CD4-positive, alpha-beta memory T cell (primary cell): Measurements from ENCODE around the gene PDK2. TPM values are rescaled to one million over a fixed set of nuclear protein-coding genes. Genes with fewer than 3 reads are reported as not detected.
A peak's percentile ranks its signal among the peaks of the same experiment; 100 is the strongest.

Experiments
- CTCF ChIA-PET: fragments of 350-600 bp; sonication (Branson Sonifier 250); formaldehyde crosslinking; loops from one replicate; lab custom pipeline; 2021; ENCODE audit warnings: inconsistent platforms; ENCODE audit not compliant: partially characterized antibody; lab: Charles Lee
- POLR2A ChIA-PET: fragments of 350-600 bp; sonication (Branson Sonifier 250); formaldehyde crosslinking; loops from one replicate; lab custom pipeline; 2021; ENCODE audit not compliant: partially characterized antibody; lab: Charles Lee
- DNase-seq, 5 donors: peaks; one replicate each; pipeline versions ENCODE4 v3.0.0 to v3.0.0-alpha.2; 2020 to 2022; ENCODE audit warnings: mixed read lengths in 1 of 5
- H3K27ac ChIP-seq: one replicate; pipeline ENCODE4 v1.7.0; 2013; ENCODE audit warnings: low read depth, low read length
- H3K27me3 ChIP-seq: 2 replicates; pipeline ENCODE4 v1.7.0; 2013; ENCODE audit warnings: mild to moderate bottlenecking, low read length, moderate library complexity; ENCODE audit not compliant: insufficient read depth
- H3K36me3 ChIP-seq: 2 replicates; pipeline ENCODE4 v1.7.0; 2013; ENCODE audit warnings: mild to moderate bottlenecking, low read length, moderate library complexity; ENCODE audit not compliant: insufficient read depth
- H3K4me1 ChIP-seq: 2 replicates; pipeline ENCODE4 v1.7.0; 2013; ENCODE audit warnings: mild to moderate bottlenecking, low read length, moderate library complexity; ENCODE audit not compliant: insufficient read depth
- H3K4me3 ChIP-seq, 2 donors: one replicate each; pipeline ENCODE4 v1.7.0; 2013; ENCODE audit warnings: low read length in 2 of 2, mild to moderate bottlenecking in 1 of 2
- H3K9me3 ChIP-seq, 2 donors: one replicate each; pipeline ENCODE4 v1.7.0; 2013; ENCODE audit warnings: low read length in 2 of 2, control low read depth in 1 of 2; ENCODE audit not compliant: control insufficient read depth in 1 of 2
- H3K27ac Mint-ChIP-seq, 7 donors: one replicate each; pipeline ENCODE4 v1.8.0; 2020 to 2021; ENCODE audit warnings: mixed read lengths in 7 of 7, mild to moderate bottlenecking in 6 of 7, inconsistent platforms in 3 of 7, moderate library complexity in 3 of 7
- H3K27me3 Mint-ChIP-seq, 2 donors: one replicate each; pipeline ENCODE4 v1.8.0; 2020 to 2021; ENCODE audit warnings: mixed read lengths in 2 of 2
- H3K36me3 Mint-ChIP-seq, 2 donors: one replicate each; pipeline ENCODE4 v1.8.0; 2020 to 2021; ENCODE audit warnings: mixed read lengths in 2 of 2, inconsistent platforms in 1 of 2, mild to moderate bottlenecking in 1 of 2
- H3K4me1 Mint-ChIP-seq, 4 donors: one replicate each; pipeline ENCODE4 v1.8.0; 2020 to 2021; ENCODE audit warnings: mixed read lengths in 4 of 4, mild to moderate bottlenecking in 1 of 4
- H3K4me3 Mint-ChIP-seq, 8 donors: one replicate each; pipeline ENCODE4 v1.8.0; 2020 to 2021; ENCODE audit warnings: mixed read lengths in 8 of 8, mild to moderate bottlenecking in 7 of 8, moderate library complexity in 6 of 8, inconsistent platforms in 3 of 8
- H3K9me3 Mint-ChIP-seq, 8 donors: one replicate each; pipeline ENCODE4 v1.8.0; 2020 to 2021; ENCODE audit warnings: mixed read lengths in 8 of 8, mild to moderate bottlenecking in 5 of 8, inconsistent platforms in 3 of 8, moderate library complexity in 1 of 8
- intact Hi-C: fragments of 100-400 bp; cut with micrococcal nuclease; formaldehyde crosslinking; loops from one replicate; pipeline ENCODE4 v1.15.1; 2023
- polyA plus RNA-seq, 2 donors: library from polyadenylated mRNA; unstranded; fragments of 300-500 nt; fragmentation: Illumina TruSeq; gene quantifications; one replicate each; pipeline ENCODE4 v1.2.3, GENCODE V29; 2021
- total RNA-seq, 2 experiments: library from RNA; stranded (reverse); gene quantifications; one replicate each; pipeline ENCODE4 v1.2.3, GENCODE V29; 2021

Gene PDK2
- total and polyA plus RNA-seq, 4 experiments from 2014 or later = 34.5 to 40.6 (median 37.8) TPM

DNA sequence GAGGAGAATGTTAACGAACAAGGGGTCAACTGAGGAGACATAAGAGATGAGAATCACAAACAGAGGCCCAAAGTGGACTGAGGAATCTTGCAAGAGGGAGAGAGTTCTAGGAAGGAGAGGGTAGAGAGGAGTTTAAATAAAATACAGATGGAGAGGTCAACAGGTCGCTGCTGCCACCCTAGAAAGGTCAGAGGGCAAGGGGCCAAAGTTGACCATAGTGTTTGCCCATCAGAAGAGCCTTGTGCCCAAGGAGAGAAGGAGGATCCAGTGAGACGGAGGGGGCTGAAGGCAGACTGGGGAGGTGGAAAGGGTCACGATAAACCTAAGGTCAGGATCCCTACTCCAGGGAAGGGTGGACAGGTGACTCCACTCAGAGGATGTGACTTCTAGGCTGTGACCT, 46.2 kb upstream of the PDK2 start:
- Histone ChIP-seq H3K4me1 (no peaks in the 10 kb centered on the region), H3K9me3 (no peaks in the 10 kb centered on the region), H3K27ac (no peak overlapping the region), H3K36me3 (no peaks in the 10 kb centered on the region), H3K4me3 (no peak overlapping the region), H3K27me3 (no peaks in the 10 kb centered on the region)
- POLR2A ChIA-PET = no interaction called here
- no peak overlapping the region for H3K27ac Mint-ChIP-seq
- intact Hi-C loops = no loop called here
- CTCF ChIA-PET = no interaction called here
- peaks cover 5 to 9% of the 10 kb centered on the region in 2 donors for H3K27me3 Mint-ChIP-seq
- no peak for DNase-seq
- no peak overlapping the region for H3K4me3 Mint-ChIP-seq
- H3K4me1 Mint-ChIP-seq = peaks cover 0 to 9% (median 4%) of the 10 kb centered on the region in 4 donors
- no peaks in the 10 kb centered on the region for H3K36me3 Mint-ChIP-seq
- peaks cover 0 to 3% (median 0%) of the 10 kb centered on the region in 8 donors for H3K9me3 Mint-ChIP-seq

- ChIA-PET CTCF (no interaction called here), POLR2A (no interaction called here)
- H3K4me3 Mint-ChIP-seq = no peak overlapping the region
- intact Hi-C loops = no loop called here
- peaks cover 0 to 3% (median 0%) of the 10 kb centered on the region in 8 donors for H3K9me3 Mint-ChIP-seq
- H3K27me3 Mint-ChIP-seq = peaks cover 2 to 4% of the 10 kb centered on the region in 2 donors
- no peaks in the 10 kb centered on the region for H3K27me3 ChIP-seq
- no peak for DNase-seq
- H3K36me3 Mint-ChIP-seq = no peaks in the 10 kb centered on the region
- no peaks in the 10 kb centered on the region for H3K9me3 ChIP-seq
- H3K27ac Mint-ChIP-seq = no peak overlapping the region
- peaks cover 0 to 15% (median 4%) of the 10 kb centered on the region in 4 donors for H3K4me1 Mint-ChIP-seq
- H3K4me1 ChIP-seq = no peaks in the 10 kb centered on the region
- no peaks in the 10 kb centered on the region for H3K36me3 ChIP-seq
- no peak overlapping the region for H3K27ac ChIP-seq
- no peak overlapping the region for H3K4me3 ChIP-seq
Observed at GRCh38 chr17:50049636-50050035, 45.5 kb upstream of the PDK2 start.

GRCh38 chr17:50050431-50051032, 44.6 kb upstream of the PDK2 start:
- Mint-ChIP-seq H3K9me3 (peaks cover 0 to 3% (median 0%) of the 10 kb centered on the region in 8 donors), H3K27me3 (peaks cover 2 to 4% of the 10 kb centered on the region in 2 donors), H3K27ac (no peak overlapping the region), H3K4me3 (no peak overlapping the region), H3K36me3 (peaks cover 0 to 5% of the 10 kb centered on the region in 2 donors), H3K4me1 (peaks cover 3 to 21% (median 8%) of the 10 kb centered on the region in 4 donors)
- H3K4me3 ChIP-seq = no peak overlapping the region
- POLR2A ChIA-PET = no interaction called here
- no peaks in the 10 kb centered on the region for H3K4me1 ChIP-seq
- intact Hi-C loops = no loop called here
- no peaks in the 10 kb centered on the region for H3K36me3 ChIP-seq
- no peak overlapping the region for H3K27ac ChIP-seq
- no peaks in the 10 kb centered on the region for H3K27me3 ChIP-seq
- DNase-seq = no peak
- H3K9me3 ChIP-seq = no peaks in the 10 kb centered on the region
- CTCF ChIA-PET = no interaction called here

- H3K27ac Mint-ChIP-seq = peak overlapping the region in 4 of 7 donors; percentile 41 to 59 (median 52)
Observed at GRCh38 chr17:50051082-50051576, 44.0 kb upstream of the PDK2 start.

GRCh38 chr17:50051606-50052005, 43.5 kb upstream of the PDK2 start:
- Histone ChIP-seq H3K9me3 (no peaks in the 10 kb centered on the region), H3K4me1 (peaks cover 1% of the 10 kb centered on the region), H3K27me3 (no peaks in the 10 kb centered on the region), H3K27ac (no peak overlapping the region), H3K36me3 (no peaks in the 10 kb centered on the region), H3K4me3 (no peak overlapping the region)
- peak overlapping the region in 4 of 7 donors; percentile 32 to 57 (median 44) for H3K27ac Mint-ChIP-seq
- DNase-seq = no peak
- peaks cover 0 to 5% of the 10 kb centered on the region in 2 donors for H3K36me3 Mint-ChIP-seq
- H3K9me3 Mint-ChIP-seq = peaks cover 0 to under 1% (median 0%) of the 10 kb centered on the region in 8 donors
- peaks cover 5 to 23% (median 11%) of the 10 kb centered on the region in 4 donors for H3K4me1 Mint-ChIP-seq
- H3K4me3 Mint-ChIP-seq = no peak overlapping the region
- intact Hi-C loops = no loop called here
- POLR2A ChIA-PET = no interaction called here
- CTCF ChIA-PET = interaction anchor here (1.2 kb wide), 1 partner anchor 36 kb away, joined by 3 read pairs; no protein-coding TSS in a partner anchor
- peaks cover under 1 to 2% of the 10 kb centered on the region in 2 donors for H3K27me3 Mint-ChIP-seq

More at GRCh38 chr17:50051082-50051576, 44.0 kb upstream of the PDK2 start:
- Mint-ChIP-seq H3K27me3 (peaks cover 2 to 4% of the 10 kb centered on the region in 2 donors), H3K4me1 (peaks cover 3 to 21% (median 9%) of the 10 kb centered on the region in 4 donors), H3K36me3 (peaks cover 0 to 5% of the 10 kb centered on the region in 2 donors), H3K4me3 (no peak overlapping the region), H3K9me3 (peaks cover 0 to 3% (median 0%) of the 10 kb centered on the region in 8 donors)
- DNase-seq = no peak
- intact Hi-C loops = no loop called here
- H3K27me3 ChIP-seq = no peaks in the 10 kb centered on the region
- CTCF ChIA-PET = no interaction called here
- no peaks in the 10 kb centered on the region for H3K4me1 ChIP-seq
- H3K9me3 ChIP-seq = no peaks in the 10 kb centered on the region
- H3K36me3 ChIP-seq = no peaks in the 10 kb centered on the region
- H3K4me3 ChIP-seq = no peak overlapping the region
- POLR2A ChIA-PET = no interaction called here
- H3K27ac ChIP-seq = no peak overlapping the region

DNA sequence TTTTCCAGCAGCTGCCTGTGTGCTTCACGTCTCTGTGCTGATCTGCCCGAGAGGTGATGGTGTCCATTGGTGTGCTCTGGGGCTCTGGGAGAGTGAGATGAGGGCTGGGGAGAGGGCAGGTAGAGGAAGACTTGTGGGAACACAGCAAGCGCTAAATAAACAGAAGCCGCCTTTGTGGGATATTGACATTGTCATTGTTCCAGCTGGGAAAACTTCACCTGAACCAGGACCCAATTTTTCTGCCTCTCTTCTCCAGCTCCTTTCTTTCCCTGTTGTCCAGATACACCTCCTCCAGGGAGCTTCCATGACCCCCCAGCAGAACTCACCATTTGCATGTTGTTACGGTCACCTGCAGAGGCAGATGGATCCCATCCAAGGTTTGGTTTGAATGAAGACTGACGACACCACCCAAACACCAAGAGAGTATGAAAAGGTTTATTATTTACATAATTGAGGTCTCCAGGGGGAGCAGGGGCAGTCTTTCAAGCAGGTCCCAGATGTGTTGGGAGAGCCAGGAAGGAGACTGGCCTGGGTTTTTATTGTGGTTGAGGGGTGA, 42.8 kb upstream of the PDK2 start:
- peaks cover 8% of the 10 kb centered on the region for H3K4me1 ChIP-seq
- POLR2A ChIA-PET = no interaction called here
- CTCF ChIA-PET = interaction anchor here (1.2 to 1.8 kb wide), 2 partner anchors 25 to 35 kb away, joined by 3 to 6 read pairs; no protein-coding TSS in a partner anchor
- H3K27me3 ChIP-seq = no peaks in the 10 kb centered on the region
- no peaks in the 10 kb centered on the region for H3K9me3 Mint-ChIP-seq
- H3K27ac ChIP-seq = no peak overlapping the region
- peaks cover 0 to 2% of the 10 kb centered on the region in 2 donors for H3K27me3 Mint-ChIP-seq
- peak overlapping the region in 1 of 8 donors; percentile 52 for H3K4me3 Mint-ChIP-seq
- peaks cover 0 to 5% of the 10 kb centered on the region in 2 donors for H3K36me3 Mint-ChIP-seq
- no peak overlapping the region for H3K4me3 ChIP-seq
- intact Hi-C loops = no loop called here
- no peaks in the 10 kb centered on the region for H3K36me3 ChIP-seq
- no peak for DNase-seq
- peaks cover 11 to 30% (median 18%) of the 10 kb centered on the region in 4 donors for H3K4me1 Mint-ChIP-seq
- H3K27ac Mint-ChIP-seq = no peak overlapping the region
- H3K9me3 ChIP-seq = no peaks in the 10 kb centered on the region
